ENCODE data around the gene TUBG2.

DNA sequence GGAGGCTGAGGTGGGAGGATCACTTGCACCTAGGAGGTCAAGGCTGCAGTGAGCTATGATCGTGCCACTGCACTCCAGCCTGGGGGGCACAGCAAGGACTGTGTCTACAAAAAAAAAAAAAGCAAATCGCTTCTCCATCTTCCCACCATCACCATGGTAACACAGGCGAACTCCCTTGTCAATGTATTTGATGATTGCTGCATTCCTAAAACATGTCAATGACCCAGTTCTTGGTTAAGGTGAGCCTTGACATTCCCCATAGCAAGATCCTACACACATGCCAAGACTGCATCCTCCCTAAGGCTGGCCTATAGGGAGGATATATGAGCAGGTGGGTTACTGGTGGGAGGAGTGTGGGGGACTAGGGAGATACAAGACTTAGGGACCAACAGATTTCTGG lies 35.4 kb downstream of the TUBG2 start:
- TF ChIP-seq SUZ12 (IDR thresholded peaks at IDR 0.05; ENCODE audit: unreplicated experiment) (no peak), KDM1A (IDR thresholded peaks at IDR 0.05; ENCODE audit: borderline replicate concordance) (no peak), EGR1 (IDR thresholded peaks at IDR 0.05; ENCODE audit: borderline replicate concordance in 1 of 2, low read depth in 2 of 2, low read length in 2 of 2) (no peak), SPI1 (IDR thresholded peaks at IDR 0.05; ENCODE audit: borderline replicate concordance, insufficient read depth, low read depth, low read length) (no peak), MAX (IDR thresholded peaks at IDR 0.05; ENCODE audit: low read depth, low read length) (no peak), EP300 (IDR thresholded peaks at IDR 0.05; ENCODE audit: borderline replicate concordance in 1 of 2, control insufficient read depth in 1 of 2, low read depth in 2 of 2, low read length in 2 of 2) (no peak), CTCF (IDR thresholded peaks at IDR 0.05 in 2 of 3, conservative IDR thresholded peaks at IDR 0.05 in 1 of 3; ENCODE audit: control insufficient read depth in 2 of 3, extremely low read depth in 1 of 3, insufficient read depth in 1 of 3, low read depth in 3 of 3, low read length in 3 of 3) (no peak), JUNB (IDR thresholded peaks at IDR 0.05) (no peak), CHD1 (IDR thresholded peaks at IDR 0.05; ENCODE audit: low read depth, low read length) (no peak)
- TF ChIP-seq, protein P1, sequence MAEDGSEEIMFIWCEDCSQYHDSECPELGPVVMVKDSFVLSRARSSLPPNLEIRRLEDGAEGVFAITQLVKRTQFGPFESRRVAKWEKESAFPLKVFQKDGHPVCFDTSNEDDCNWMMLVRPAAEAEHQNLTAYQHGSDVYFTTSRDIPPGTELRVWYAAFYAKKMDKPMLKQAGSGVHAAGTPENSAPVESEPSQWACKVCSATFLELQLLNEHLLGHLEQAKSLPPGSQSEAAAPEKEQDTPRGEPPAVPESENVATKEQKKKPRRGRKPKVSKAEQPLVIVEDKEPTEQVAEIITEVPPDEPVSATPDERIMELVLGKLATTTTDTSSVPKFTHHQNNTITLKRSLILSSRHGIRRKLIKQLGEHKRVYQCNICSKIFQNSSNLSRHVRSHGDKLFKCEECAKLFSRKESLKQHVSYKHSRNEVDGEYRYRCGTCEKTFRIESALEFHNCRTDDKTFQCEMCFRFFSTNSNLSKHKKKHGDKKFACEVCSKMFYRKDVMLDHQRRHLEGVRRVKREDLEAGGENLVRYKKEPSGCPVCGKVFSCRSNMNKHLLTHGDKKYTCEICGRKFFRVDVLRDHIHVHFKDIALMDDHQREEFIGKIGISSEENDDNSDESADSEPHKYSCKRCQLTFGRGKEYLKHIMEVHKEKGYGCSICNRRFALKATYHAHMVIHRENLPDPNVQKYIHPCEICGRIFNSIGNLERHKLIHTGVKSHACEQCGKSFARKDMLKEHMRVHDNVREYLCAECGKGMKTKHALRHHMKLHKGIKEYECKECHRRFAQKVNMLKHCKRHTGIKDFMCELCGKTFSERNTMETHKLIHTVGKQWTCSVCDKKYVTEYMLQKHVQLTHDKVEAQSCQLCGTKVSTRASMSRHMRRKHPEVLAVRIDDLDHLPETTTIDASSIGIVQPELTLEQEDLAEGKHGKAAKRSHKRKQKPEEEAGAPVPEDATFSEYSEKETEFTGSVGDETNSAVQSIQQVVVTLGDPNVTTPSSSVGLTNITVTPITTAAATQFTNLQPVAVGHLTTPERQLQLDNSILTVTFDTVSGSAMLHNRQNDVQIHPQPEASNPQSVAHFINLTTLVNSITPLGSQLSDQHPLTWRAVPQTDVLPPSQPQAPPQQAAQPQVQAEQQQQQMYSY (CRISPR knock-in tag; IDR thresholded peaks at IDR 0.05), result no peak
